ENCODE results near the gene TMED8.
A peak's percentile ranks its signal among the peaks of the same experiment; 100 is the strongest.
"Not testable (repeated sequence)": the region's sequence is repeated elsewhere in the genome, so short reads cannot be mapped to it uniquely, and the experiment has no call there.

Gene TMED8

DNA sequence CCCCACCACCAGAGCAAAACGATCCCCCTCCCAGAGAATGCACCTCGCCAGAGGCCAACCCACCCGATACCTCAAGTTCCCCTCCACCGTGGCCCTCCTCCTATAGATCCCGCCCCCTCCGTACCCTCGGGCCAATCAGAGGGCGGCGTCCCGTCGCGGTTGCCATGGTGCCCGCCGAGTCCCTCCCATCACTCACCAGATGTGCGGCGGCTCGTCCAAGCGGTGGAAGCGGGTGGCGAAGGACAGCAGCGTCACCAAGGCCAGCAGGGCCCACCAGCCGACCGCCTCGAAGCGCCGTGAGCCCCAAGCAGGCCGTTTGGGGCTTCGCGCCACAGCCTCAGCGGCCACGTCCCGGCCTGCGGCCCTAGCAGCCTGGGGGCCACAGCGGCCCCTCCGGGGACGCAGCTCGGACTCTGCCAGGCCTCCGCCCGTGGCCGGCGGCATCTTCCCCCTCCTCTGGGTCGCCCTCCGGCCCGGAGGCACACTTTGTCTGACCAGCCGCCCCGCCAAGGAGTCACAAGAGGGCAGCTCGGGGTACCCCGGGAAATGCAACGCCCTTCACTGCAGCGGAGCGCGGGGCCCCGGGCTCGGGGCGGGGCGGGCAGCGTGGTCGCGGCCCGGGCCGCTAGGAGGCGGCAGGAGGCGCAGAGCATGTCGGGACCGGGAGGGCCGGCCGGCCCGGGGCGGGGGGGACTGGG, 56.5 kb downstream of the TMED8 start, which contains the start of gene POMT2:
Gene POMT2, minus strand, starts transcription at position 646 of the 698 bp plus-strand sequence. Its CDS starts 202 bp downstream, at position 444.
- DNase-seq = peak; percentile 78 to 85

DNA sequence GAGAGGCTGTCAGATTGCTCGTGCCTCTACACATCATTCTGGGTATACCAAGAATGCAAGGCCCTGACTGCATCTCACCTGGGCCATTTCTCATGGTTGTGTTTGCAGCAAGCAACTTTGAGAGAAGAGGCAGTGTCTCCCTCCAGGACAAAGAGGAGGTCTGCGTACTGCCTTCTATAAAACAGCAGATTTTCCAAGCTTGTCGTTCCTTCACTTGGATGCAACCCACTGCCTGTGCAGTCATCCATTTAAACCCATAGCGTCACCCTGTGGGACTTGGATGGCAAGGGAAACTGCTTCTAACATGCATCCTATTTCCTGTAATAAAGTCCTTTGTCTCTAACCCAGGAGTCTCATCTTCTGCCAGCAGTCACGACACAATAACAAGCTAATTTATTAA, 57.5 kb downstream of the TMED8 start:
- DNase-seq = no peak

DNA sequence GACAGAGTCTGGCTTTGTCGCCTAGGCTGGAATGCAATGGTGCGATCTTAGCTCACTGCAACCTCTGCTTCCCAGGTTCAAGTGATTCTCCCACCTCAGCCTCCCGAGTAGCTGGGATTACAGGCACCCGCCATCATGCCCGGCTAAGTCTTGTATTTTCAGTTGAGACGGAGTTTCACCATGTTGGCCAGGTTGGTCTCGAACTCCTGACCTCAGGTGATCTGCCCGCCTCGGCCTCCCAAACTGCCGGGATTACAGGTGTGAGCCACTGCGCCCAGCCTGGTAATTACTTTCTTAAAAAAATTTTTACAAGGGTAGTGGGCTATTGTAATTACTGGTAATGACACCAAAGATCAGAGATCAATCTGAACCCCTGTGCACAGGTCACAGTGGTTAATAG, 58.1 kb downstream of the TMED8 start:
- not testable (repeated sequence) for DNase-seq

DNA sequence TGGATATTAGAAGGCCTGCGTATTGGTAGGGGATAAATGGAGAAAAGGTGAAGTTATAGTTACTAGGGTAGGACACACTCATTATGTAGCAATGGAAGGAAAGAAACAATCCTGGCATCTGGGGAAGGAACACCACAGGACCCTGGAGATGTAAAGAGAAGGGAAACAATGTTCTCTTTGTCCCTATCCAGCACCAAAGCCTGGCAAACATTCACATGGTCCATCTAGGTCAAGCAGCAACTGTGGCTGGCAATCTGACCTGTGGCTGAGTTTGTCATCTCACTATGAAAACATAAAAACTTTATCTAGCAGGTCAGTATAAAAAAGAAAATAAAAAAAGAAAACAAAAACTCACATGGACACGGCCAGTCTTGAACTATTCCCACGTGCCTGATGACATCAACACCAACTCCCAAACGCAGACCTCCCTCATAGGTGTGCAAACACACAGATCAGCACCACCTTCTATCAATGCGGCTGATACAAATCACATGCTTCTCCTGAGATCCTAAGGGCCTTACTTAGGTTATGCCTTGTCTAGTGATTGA, 58.8 kb downstream of the TMED8 start:
- no peak for DNase-seq

DNA sequence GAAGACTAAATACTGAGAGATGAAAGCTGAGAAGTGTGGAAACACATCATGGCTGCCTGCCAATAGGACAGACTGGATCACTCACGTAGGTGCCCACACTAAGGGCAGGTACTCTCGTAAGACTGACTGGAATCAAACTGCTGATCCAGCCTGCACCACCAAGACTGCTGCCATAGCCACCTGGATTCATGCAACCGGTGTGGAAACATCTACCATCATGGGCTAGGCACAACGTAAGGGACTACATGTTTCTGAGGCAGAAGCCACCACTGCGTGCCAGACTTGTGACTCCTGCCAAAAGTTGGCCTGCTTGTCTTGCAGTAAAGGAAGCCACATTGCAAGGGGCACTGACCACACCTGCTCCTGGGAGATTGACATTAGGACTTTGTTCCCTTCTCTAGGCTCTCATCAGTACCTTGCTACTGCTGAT, 60.0 kb downstream of the TMED8 start:
- no peak for DNase-seq

DNA sequence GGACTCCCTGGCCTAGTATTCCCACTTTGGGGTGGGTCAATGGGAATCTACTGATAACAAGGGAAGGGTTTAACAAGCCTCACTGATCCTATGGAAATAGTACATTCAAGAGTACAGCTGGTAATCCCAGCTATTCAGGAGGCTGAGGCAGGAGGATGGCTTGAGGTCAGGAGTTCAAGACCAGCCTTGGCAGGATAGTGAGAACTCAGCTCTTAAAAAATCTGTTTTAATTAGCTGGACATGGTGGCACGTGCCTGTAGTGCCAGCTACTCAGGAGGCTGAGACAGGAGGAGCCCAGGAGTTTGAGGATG, 60.7 kb downstream of the TMED8 start:
- no peak for DNase-seq

DNA sequence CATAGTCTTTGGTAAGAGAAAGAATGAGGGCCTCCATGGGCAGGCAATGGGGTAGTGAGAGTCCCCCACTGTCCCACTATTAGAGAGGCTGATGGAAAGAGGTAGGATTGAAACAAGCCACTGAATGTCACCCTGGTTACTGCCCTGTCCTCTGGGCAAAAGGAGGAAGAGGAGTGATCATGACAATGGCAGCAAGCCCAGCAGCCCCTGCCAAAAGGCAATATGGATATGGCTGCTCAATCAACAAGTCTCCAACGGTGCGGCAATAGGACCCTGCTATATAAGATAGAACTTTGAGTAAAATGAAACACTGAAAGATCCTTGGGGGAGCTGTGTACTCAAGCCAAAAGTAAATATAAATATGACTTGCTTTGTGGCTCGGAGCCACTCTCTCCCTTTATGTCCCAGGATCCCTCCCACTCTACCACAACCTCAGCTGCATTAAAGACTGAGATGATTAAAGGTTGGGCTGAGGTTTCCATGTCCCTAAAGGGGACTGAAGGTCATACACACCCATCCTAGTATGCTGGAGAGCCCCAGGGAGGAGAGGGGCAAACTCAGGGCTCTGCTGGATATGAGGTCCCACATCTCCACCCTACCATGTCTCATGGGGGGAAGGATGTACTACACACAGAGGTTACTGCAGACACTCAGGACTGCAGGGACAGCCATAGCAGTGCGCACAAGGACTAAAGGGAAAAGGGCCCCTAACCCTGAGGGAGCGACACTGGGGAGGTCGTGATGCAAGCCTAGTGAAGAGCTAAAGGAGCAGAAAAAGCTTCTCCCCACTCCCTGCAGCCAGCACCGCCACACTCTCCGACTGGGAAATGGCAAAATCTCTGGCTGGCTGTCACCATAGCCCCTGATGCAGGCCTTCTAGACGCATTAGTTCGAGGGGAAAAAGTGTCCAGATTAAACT, 62.1 kb downstream of the TMED8 start:
- no peak for DNase-seq

DNA sequence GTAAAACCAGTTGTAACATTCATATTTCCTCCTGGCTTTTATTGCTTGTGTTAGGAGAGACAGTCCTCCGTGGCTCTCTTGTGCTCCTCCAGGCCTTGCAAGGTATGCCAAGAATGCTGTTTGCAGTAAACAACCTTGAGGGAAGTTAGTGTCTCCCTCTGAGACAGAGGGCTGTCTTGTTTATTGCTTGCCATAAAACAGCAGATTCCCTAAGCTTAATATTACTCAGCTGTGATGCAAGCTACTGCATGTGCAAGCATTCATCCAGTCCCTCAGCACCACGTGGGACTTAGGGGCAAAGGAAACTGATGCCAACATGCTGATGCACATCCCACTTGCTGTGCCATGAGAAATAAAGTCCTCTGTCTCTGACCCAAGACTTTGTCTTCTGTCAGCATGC, 62.9 kb downstream of the TMED8 start:
- no peak for DNase-seq

DNA sequence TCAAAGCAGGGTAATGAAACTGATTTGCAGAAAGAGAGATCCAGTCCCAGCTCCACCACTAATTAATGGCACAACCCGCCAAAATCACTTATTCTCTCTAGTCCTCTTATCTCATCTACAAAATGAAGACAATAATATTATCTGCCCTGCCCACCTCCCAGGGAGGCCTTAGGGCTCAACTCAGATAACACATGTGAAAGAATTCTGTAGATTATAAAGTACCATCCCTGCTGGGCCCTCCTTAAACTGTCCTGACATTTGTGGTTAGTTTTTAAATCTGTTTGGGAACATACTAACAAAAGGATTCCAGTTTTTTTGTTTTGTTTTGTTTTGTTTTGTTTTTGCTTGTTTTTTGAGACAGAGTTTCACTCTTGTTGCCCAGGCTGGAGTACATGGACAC, 63.5 kb downstream of the TMED8 start:
- no peak for DNase-seq

DNA sequence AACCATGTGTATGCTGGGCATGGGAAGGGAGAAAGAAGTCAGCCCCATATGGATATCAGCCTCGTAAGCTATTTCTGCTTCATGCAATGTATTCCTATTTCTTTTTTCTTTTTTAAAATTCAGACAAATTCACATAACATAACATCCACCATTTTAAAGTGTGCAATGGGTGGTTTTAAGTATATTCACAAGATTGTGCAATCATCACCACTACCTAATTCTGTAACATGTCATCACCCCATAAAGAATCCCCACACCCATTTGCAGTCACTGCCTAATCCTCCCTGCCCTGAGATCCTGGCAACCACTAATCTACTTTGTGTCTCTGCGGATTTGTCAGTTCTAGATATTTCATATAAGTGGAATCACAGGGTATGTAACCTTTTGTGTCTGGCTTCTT, 65.7 kb downstream of the TMED8 start:
- DNase-seq = no peak

DNA sequence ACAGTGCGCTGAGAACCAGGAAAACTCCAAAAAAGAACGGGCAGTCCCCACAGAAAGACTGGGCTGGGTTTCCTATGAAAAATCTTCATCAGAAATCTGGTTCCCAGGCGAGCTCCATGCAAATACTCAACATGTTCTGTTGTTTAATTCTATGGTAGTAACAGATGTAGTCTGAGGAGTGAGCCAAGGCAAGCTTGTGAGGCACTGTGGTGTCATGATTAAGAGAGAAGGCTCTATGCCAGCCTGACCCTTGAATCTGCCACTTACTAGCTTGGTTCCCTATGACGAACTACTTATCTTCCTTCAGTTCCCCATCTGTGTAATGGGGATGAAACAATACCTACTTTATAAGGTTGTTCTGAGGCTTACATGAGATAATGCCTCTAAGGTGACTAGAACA, 66.9 kb downstream of the TMED8 start:
- no peak for DNase-seq

DNA sequence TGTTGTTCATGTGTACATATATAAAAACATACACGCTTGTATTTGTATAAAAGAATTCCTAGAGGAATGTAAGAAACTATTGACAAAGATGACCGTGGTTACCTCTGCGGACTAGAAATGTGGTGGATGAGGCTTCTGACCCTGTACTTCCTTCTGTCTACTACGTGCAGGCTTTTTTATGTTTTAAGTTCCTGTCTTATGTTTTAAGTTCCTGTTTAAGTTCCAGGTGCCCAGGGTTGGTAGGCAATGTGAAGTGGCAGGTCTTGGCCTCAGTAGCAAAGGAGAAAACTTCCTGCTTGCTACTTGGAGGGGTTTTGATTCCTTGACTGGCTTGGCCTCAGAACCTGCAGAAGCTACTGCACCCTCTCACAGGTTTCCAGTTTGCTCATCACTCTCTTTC, 67.8 kb downstream of the TMED8 start:
- DNase-seq = peak; percentile 44 to 52

DNA sequence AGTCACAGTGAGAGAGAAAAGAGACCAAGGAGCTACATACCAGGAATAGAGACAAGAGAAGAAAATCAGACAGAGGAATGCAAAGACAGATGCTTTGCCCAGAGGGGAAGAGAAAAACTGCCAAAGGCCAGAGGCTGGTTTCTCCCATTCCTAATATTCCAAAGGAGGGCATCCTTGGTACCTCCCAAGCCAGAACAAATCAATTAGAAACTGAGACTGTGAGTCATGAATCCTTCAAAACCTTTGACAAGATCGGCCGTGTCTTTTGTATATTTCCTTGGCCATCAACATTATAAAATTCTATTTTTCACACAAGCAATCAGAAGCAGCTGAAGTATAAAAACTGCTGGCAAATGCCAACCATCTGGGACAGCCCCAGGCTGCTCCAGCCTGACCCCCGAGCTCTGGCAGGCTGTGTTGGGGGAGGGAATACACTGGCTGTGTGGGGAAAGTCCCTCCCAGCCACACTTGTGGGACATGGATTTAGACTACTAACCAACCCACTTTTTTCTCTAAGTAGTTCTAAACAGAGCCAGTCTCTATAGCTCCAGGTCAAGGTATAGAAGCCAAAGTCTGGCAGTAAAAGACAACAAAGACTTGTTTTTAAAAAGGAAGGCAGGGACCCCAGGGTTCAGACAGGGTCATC, 69.9 kb downstream of the TMED8 start:
- no peak for DNase-seq

DNA sequence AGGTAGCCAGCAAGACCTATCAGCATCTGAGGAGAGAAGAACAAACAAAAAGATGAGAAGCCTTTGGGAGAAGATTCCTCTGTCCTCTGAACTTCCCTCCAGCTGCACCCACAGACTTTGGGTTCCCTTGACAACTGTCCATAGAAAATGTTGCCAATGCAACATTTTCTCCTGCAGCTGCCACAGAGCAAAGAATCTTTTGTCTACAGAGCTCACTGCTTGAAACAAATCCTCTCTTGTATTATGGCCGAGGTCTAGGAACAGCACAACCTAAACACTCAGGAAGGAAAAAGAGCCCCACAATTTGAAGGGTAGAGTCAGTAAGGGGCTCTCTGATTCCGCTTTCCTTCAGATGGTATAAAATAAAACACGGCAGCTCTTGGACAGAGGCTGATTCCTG, 70.5 kb downstream of the TMED8 start:
- no peak for DNase-seq

DNA sequence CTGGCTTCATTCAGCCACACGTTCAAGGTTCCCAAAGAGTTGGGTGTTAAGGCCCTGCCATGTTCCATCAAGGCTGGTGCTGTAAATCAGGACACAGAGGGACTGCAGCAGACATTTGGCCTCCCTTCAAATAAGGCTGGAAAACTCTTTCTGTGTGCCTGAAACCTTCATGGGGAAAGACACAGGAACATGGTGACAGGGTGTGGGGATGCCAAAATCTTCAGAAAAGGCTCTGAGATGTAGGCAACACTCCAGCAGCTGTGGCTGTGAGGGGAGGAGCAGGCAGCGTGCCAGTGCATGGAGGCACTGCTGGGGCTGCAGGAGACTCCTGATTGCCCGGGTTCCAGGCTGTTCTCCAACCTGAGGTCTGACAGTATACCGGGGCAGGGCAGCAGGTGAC, 71.2 kb downstream of the TMED8 start:
- DNase-seq = no peak

DNA sequence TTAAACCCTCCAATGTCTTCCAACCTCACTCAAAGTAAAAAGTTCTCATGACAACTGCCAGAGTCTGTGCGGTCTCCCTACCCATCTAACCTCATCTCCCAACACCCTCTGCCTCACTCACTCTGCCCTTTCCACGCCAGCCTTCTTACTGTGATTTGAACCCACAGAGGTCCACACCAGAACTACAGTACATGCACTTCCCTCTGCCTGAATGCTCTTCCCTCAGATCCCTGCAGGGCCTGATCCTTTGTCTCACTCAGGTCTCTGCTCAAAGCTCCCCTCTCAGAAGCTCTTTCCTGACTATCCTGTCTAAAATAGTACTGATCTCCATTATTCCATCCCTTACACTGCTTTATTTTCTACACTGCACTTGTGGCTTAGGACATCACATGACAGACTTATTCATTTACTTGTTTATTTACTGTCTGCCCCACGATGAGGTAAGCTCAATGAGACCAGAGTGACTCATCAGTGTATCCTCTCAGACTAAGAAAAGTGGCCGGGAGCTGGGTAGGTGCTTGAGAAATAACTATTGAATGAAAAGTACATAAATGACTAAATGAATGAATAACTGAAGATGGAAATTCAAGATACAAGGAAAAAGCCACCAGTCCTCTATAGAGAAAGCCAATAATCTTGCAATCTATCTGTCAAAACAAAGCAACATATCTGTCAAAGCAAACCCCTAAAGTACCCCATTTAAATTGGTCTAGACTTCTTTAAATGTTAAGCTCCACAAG, 73.3 kb downstream of the TMED8 start:
- no peak for DNase-seq

DNA sequence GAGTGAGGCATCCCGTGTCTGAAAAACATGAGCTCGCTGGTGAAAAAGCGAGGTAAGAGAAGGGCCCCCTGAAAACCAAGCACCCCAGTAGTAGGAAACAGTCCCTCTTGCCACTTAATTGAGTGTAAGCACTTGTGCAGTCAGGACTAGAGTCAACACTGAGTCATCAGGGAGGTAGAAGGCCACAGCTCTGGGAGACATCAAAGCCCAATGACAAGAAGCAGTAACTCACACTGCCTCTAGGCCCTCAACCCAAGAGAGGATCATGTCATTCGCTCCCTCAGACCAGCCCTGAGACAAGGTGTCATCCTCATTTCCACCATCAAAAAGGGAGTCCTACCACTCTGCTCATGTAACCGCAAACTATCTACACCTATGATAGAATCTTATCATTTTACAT, 74.0 kb downstream of the TMED8 start:
- DNase-seq = no peak

DNA sequence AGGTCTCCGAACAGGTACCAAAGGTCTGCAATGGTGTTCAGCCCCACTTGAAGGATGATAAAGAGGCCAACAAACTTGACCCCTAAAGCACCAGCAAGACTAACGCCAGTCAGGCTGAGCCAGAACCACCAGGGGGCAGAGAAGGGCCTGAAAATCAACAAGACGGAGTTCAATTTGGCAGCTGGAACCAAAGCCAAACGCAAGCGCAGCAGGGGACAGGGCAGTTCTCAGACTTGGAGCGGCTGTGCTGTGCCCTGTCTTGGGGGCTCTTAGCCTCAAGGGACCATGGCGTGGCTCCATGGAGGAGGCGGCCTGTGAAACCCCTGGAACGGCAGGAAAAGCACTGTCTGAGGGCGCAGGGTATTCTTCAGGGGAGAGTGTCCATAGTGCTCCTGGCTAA, 75.8 kb downstream of the TMED8 start:
- peak; percentile 79 to 82 for DNase-seq

DNA sequence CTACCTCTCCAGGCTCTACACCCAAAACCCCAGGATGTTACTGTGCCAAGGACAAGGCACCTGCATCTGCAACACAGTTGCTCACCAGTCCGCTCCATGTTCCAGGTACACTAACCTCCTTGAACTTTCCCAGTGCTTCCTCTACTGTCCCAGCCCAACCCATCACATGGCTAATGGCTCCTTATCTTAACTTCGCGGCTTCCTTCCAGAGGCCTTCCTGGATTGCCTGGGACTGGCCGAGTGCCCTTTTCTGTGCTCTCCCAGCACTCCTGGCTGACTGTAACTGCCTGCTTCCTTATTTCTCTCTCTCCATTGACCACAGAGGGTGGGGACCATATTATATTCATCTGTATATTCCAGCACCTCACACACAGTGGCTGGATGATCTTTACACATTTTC, 77.1 kb downstream of the TMED8 start:
- no peak for DNase-seq

DNA sequence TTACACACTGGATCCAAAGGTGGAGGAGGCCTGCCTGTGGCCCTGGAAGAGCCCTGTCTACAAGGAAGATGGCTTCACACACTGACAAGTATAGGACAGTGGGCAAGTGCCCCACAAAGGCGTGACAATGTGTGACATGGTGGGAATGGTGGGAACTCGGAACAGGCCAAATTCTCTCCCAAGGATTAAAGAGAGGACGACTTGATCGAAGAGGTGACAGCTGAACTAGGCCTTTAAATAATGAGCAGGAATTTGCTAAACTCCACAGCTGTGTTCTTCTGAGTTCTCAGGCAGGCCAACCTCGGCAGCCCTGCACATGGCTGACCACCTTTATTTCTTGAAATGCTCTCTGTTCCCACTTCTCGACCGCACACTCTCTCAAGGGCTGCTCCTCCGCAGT, 80.0 kb downstream of the TMED8 start:
- no peak for DNase-seq

DNA sequence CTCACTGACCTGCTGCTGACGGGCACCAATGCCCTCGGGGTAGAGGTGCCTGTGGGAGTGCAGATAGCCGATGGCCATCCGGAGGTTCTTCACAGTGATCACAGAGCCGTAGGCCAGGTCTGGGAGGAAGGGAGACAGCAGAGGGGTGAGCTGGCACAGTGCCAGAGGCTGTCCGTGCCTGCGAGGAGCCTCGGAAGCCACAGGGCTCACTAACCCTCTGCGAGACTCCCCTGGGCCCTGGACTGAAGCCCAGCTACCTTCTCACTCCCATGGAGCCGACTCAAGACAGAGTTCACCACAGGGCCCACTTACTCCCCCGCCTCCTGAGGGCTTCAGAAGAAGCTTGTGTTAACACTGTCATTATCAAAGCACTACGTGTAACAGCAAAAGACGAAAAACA, 80.7 kb downstream of the TMED8 start:
- no peak for DNase-seq

DNA sequence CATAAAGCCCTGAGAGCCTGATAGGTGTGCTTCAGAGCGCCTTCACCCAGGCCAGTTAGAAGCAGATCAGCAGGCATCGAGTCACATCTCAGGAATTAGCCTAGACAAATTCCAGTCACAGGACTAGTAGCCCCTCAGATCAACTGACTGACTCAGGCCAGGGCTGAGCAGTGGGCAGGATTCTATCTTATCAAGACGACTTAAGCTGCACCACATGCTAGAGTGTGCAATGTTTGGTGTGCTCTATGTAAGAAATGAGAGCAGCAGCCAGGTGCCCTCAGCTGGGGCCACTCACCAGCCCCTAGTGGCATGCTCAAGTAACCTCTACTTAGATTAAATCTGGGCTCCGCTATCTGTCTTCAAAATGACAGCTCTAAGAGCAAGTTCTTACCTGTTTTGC, 86.2 kb downstream of the TMED8 start:
- DNase-seq = peak in 1 of 2 experiments; percentile 3

DNA sequence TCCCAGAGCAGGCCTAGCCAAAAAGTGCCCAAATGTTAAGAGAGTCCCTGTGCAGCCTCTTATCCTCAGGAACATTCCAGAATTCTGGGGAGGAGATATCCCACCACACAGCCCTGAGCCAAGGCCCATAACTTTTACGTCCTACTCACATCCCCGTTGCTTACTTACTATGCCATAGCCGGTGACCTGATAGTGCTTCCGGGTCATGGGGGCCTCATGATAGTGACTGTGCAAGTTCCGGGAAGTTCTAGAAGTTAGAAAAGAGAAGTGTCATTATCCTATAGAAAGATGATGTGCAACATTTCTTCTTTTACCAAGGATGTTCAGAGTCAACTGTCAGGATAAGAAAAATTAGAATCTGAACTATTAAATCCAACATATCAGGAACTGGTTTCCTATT, 90.3 kb downstream of the TMED8 start:
- no peak for DNase-seq
